ENCODE data around the gene PDE7B.

DNA sequence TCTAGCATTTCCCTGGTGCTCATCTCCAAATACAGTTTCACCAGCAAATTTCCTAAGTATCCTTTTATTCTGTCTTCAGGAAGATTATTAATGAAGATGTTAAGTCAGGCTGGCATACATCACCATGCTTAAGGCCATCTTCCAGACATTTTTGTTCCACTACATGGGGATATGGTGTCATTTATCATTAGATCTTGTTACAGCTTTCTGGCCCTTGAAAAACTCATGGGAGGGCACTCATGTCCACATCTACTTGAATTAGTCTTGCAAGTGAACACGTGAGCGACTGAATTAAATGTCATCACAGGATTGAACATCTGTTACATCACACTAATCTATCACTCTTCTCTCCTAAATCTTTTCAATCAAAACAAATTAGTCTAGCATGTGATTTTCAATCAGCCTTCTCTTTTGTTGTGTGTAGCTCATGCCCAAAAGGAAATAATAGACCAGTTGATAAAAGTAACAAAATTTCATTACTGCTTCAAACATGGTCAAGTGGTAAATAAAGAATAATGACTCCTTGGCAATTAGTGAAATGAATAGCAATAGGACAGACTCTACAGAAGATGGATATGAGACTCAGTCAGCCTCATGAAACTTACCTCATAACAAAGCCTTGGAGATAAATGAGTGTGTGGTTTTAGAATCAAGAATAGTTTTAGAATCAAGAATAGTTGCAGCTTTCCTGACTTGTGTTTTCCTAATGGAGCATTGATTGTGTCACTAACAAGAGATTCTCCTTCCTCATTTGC is 318.1 kb downstream of the PDE7B start:
- TF ChIP-seq, protein P1, sequence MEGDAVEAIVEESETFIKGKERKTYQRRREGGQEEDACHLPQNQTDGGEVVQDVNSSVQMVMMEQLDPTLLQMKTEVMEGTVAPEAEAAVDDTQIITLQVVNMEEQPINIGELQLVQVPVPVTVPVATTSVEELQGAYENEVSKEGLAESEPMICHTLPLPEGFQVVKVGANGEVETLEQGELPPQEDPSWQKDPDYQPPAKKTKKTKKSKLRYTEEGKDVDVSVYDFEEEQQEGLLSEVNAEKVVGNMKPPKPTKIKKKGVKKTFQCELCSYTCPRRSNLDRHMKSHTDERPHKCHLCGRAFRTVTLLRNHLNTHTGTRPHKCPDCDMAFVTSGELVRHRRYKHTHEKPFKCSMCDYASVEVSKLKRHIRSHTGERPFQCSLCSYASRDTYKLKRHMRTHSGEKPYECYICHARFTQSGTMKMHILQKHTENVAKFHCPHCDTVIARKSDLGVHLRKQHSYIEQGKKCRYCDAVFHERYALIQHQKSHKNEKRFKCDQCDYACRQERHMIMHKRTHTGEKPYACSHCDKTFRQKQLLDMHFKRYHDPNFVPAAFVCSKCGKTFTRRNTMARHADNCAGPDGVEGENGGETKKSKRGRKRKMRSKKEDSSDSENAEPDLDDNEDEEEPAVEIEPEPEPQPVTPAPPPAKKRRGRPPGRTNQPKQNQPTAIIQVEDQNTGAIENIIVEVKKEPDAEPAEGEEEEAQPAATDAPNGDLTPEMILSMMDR (IDR thresholded peaks at IDR 0.05): no peak
- TF ChIP-seq POLR2AphosphoS5 (IDR thresholded peaks at IDR 0.05): no peak
